Astrocyte (in vitro differentiated cells and primary cell): ENCODE results near the gene MUC4.

Experiments used
- CTCF ChIP-seq: IDR thresholded peaks from 2 replicates; pipeline ENCODE4 v1.5.1; 2011; ENCODE audit warnings: low read depth, mild to moderate bottlenecking, inconsistent platforms, low read length, moderate library complexity; ENCODE audit not compliant: insufficient read depth
- EZH2 ChIP-seq: IDR thresholded peaks from 2 replicates; pipeline ENCODE4 v1.6.1; 2012; ENCODE audit warnings: mild to moderate bottlenecking, low read length, inconsistent platforms; ENCODE audit not compliant: insufficient read depth

- no peak for TF ChIP-seq CTCF
- TF ChIP-seq EZH2, result no peak
Measured at GRCh38 chr3:195820901-195821300, 9.2 kb upstream of the MUC4 start.
